Measurements from ENCODE around the gene CSNK1A1L.
"Not testable (repeated sequence)": the region's sequence is repeated elsewhere in the genome, so short reads cannot be mapped to it uniquely, and the experiment has no call there.

The CSNK1A1L gene

DNA sequence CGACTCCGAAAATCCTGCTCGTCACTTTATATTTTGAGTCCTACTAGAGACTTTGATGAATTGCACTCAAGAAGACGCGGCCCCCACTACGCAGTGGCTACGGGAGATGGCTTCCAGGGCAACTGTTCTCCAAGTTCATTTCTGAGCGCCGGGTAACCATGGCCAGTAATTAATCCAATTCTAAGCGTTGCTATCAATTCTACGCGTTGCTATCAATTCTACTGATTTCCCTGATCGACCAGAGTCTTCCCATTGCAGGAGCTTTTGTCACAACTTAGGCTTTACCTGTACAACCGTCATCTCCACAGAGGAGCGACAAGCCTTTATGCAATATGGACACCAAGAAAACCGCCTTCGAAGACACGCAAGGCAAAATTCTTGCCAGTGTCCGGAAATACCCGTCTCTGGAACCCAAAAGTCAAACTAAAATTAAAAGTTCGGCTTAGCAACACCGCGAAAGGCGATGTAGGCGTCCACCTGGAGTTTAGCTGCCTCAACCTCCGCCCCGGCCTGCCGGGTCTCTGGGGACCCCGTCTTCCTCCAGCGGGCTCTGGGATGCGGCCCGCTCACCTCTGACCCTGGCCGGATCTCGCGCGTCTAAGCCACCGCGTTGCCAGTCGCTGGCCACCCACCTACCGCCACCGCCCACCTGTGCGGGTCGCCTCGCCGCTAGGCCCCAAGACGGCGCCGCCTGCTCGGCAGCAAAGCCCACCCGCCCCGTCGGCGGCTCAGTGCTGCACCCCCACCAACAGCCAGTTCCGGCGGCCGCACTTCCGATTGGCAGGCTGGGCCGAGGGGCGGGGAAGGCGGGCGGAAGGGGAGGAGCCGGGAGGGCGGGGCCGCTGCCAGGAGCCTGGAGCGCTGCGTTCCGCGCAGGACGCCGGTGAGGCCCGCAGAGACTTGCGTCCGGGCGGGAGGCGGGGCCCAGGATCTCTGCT lies 46.3 kb downstream of the CSNK1A1L start, which contains the start of gene SUPT20H:
SUPT20H (minus strand) TSS at position 779 of the 938 bp plus-strand sequence. CDS start 8,198 bp downstream, outside the sequence.
- DNase-seq (ENCODE audit: low read depth in 2 of 2) = peak; percentile 93 to 97

DNA sequence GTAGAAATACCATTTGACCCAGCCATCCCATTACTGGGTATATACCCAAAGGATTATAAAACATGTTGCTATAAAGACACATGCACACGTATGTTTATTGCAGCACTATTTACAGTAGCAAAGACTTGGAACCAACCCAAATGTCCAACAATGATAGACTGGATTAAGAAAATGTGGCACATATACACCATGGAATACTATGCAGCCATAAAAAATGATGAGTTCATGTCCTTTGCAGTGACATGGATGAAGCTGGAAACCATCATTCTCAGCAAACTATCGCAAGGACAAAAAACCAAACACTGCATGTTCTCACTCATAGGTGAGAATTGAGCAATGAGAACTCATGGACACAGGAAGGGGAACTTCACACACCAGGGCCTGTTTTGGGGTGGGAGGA lies 49.2 kb downstream of the CSNK1A1L start:
- DNase-seq (ENCODE audit: low read depth in 2 of 2) = not testable (repeated sequence)
